NCI-H2107 (cell line): ENCODE measurements around the gene SPATA6L.
"Not testable (repeated sequence)": the region's sequence is repeated elsewhere in the genome, so short reads cannot be mapped to it uniquely, and the experiment has no call there.

ENCODE experiments used
- DNase-seq: peaks from one replicate; lab custom pipeline; 2025; lab: John Stamatoyannopoulos, UW

The SPATA6L gene

GRCh38 chr9:4630836-4631235 is 35.4 kb downstream of the SPATA6L start:
- DNase-seq: no peak

GRCh38 chr9:4622016-4622415 is 44.3 kb downstream of the SPATA6L start:
- no peak for DNase-seq

GRCh38 chr9:4620881-4621555 is 45.3 kb downstream of the SPATA6L start:
- DNase-seq: no peak

- DNase-seq: no peak
Observed at GRCh38 chr9:4620057-4620765, 46.1 kb downstream of the SPATA6L start.

- no peak for DNase-seq
Observed at GRCh38 chr9:4618700-4619099, 47.6 kb downstream of the SPATA6L start.

- no peak for DNase-seq
Observed at GRCh38 chr9:4617752-4618151, 48.5 kb downstream of the SPATA6L start.

GRCh38 chr9:4615778-4616177 is 50.5 kb downstream of the SPATA6L start:
- no peak for DNase-seq

- DNase-seq: no peak
Observed at GRCh38 chr9:4615251-4615650, 51.0 kb downstream of the SPATA6L start.

GRCh38 chr9:4614627-4615026 is 51.7 kb downstream of the SPATA6L start:
- no peak for DNase-seq

- not testable (repeated sequence) for DNase-seq
Observed at GRCh38 chr9:4606033-4606432, 60.2 kb downstream of the SPATA6L start.

- DNase-seq: peak; percentile 1
Observed at GRCh38 chr9:4604678-4605095, 61.6 kb downstream of the SPATA6L start.

GRCh38 chr9:4603830-4604229 is 62.5 kb downstream of the SPATA6L start:
- DNase-seq: no peak

- no peak for DNase-seq
Observed at GRCh38 chr9:4600368-4600767, 65.9 kb downstream of the SPATA6L start.

GRCh38 chr9:4596165-4596922 is 69.9 kb downstream of the SPATA6L start:
- no peak for DNase-seq

GRCh38 chr9:4594994-4595393 is 71.3 kb downstream of the SPATA6L start:
- no peak for DNase-seq

- DNase-seq: no peak
Observed at GRCh38 chr9:4594545-4594944, 71.7 kb downstream of the SPATA6L start.

GRCh38 chr9:4592886-4593285 is 73.4 kb downstream of the SPATA6L start:
- no peak for DNase-seq

GRCh38 chr9:4592295-4592694 is 74.0 kb downstream of the SPATA6L start:
- DNase-seq: no peak

- DNase-seq: no peak
Observed at GRCh38 chr9:4591123-4591500, 75.2 kb downstream of the SPATA6L start.

GRCh38 chr9:4590430-4591122 is 75.7 kb downstream of the SPATA6L start:
- DNase-seq: no peak

GRCh38 chr9:4588721-4589120 is 77.6 kb downstream of the SPATA6L start:
- no peak for DNase-seq

GRCh38 chr9:4585135-4585534 is 81.1 kb downstream of the SPATA6L start:
- DNase-seq: no peak
